ENCODE results near the gene BCL7C.

BCL7C gene

DNA sequence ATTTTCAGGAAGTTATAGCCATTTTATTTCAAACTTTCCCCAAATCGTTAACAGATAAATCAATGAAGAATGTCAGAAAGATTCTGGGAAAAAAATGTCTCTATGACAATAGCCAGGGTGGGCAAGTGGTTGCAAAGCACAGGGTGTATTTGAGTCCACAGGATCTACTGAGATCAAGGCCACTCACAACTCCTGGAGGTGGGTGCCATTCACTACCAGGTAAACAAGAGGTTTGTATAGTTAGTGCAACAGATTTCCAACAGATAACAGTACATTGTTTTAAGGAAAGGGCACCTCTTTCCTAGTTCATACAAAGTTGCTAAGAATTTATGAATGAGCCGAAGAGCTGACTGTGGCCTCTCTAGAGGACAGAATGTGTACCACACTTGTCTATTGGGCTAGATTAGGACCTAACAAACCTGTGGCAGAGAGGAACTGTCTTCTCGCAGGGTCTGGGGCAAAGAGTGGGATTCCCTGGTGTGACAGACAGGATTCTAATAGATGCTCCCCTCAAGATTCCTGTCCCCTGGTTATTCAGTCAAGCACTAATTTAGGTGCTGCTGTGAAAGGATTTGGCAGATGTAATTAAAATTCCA lies 54.9 kb downstream of the BCL7C start:
- no peak overlapping the region for H3K4me3 Mint-ChIP-seq
- no peak overlapping the region for H3K27ac Mint-ChIP-seq
- H3K36me3 Mint-ChIP-seq, result no peaks in the 10 kb centered on the region
- no peaks in the 10 kb centered on the region for H3K4me1 Mint-ChIP-seq
- H3K9me3 Mint-ChIP-seq, result no peaks in the 10 kb centered on the region
- H3K27me3 Mint-ChIP-seq, result no peaks in the 10 kb centered on the region

DNA sequence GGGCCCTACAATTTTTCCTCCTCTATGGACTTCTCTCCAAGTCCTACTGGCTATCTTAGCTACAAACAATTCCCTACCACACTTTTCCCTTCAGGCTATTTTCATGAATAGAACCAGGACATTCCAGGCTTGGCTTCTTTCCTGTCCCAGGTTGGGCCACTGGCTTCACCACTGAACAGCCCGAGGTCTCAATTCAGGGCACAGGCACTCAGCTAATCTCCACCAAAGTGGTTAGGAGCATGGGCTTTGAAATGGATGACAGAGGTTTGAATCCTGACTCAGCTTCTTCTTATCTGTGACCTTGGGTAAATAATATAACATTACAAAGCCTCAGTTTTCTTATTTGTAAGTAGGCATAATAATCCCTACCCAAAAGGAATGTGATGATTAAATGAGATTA lies 56.0 kb downstream of the BCL7C start:
- H3K4me3 Mint-ChIP-seq, result no peak overlapping the region
- no peaks in the 10 kb centered on the region for H3K36me3 Mint-ChIP-seq
- H3K27me3 Mint-ChIP-seq, result no peaks in the 10 kb centered on the region
- H3K4me1 Mint-ChIP-seq, result no peaks in the 10 kb centered on the region
- no peak overlapping the region for H3K27ac Mint-ChIP-seq
- H3K9me3 Mint-ChIP-seq, result no peaks in the 10 kb centered on the region

All from activated naive CD4-positive, alpha-beta T cell treated with anti-CD3 and anti-CD28 coated beads, Interleukin-2, amount 50 U/mL, for 24 hours (primary cell).